Erythroblast (primary cell): Measurements from ENCODE around the gene TCERG1L.

ENCODE experiments used
- GATA1 ChIP-seq: IDR thresholded peaks from 2 replicates; pipeline ENCODE4 v1.6.1; 2011; ENCODE audit warnings: low read depth, mild to moderate bottlenecking, control low read depth, low read length, moderate library complexity
- POLR2A ChIP-seq: IDR thresholded peaks from 2 replicates; pipeline ENCODE4 v1.6.1; 2011; ENCODE audit warnings: mild to moderate bottlenecking, low read length

DNA sequence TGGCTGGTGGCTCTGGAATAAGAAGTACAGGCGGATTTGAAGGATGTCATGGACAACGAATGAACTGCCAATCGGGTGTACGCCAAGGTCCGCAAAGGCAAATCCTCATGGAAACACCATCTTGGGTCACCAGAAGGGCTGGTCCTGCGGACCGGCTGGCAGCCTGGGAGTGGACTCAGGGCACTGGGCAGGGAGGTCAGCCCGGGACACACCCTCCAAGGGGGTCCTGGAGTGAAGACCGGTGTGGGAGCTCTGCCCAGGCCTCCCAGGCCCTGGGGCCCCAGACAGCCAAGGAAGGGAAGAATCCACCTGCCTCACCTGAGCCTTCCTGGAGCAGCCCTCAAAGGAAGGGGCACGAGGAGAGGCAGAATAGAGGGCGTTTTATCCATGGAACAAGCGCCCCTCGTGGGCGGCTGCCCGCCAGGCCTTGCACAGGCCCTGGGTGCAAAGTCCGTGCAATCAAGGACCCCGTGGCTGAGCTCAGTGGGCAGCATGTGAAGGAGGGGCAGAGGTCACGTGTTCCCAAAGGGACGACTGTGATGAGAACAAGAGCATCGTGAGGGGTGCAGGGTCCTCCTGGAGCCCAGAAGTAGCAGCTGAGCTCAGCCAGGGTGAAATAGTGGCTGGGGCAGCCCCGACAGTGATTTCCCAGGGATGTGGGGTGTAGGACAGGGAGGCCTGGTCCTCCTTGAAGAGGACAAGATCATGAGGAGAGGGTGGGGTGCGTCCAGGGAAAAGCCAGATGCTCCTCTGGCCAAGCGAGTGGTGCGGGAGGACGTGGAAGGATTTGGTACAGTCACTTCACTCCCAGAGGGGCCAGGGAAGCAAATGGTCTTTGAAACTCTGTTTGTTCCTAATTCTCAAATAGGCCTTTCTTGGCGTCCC is 105.2 kb downstream of the TCERG1L start:
- TF ChIP-seq POLR2A (no peak), GATA1 (no peak)
